ENCODE data around the gene SMOC1. TPM values are rescaled to one million over a fixed set of nuclear protein-coding genes. Genes with fewer than 3 reads are reported as not detected.

Gene SMOC1
- total RNA-seq, 4 donors from 2014 or later, result 0.72 to 3.1 (median 1.6) TPM

DNA sequence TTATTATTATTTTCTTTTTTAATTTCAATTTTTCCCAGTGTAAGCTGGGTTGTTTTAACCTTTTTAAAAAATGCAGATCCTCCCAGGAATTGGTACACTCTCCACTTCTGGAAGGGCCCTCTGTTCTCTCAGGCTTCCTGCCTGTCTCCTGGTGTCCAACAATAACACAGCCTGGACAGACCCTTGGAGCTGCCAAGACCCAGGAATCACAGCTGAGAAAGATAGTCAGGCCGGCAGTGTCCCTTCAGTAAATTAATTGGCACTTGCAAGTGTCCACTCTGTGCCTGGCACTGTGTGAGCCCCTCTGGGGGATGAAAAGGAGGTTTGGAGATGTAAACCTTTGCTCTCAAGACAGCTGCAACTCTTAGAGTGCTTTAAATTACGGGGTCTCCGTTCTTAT, 113.3 kb downstream of the SMOC1 start:
- H3K27ac ChIP-seq, result no peak overlapping the region
- DNase-seq (ENCODE audit: low spot score in 2 of 2), result no peak
- no peaks in the 10 kb centered on the region for H3K36me3 ChIP-seq
- H3K4me3 ChIP-seq, result no peak overlapping the region
- H3K4me1 ChIP-seq, result no peaks in the 10 kb centered on the region
- no peaks in the 10 kb centered on the region for H3K27me3 ChIP-seq
- TF ChIP-seq EP300 (IDR thresholded peaks at IDR 0.05), result no peak
- TF ChIP-seq POLR2AphosphoS5 (IDR thresholded peaks at IDR 0.05), result no peak
- TF ChIP-seq, protein P1, sequence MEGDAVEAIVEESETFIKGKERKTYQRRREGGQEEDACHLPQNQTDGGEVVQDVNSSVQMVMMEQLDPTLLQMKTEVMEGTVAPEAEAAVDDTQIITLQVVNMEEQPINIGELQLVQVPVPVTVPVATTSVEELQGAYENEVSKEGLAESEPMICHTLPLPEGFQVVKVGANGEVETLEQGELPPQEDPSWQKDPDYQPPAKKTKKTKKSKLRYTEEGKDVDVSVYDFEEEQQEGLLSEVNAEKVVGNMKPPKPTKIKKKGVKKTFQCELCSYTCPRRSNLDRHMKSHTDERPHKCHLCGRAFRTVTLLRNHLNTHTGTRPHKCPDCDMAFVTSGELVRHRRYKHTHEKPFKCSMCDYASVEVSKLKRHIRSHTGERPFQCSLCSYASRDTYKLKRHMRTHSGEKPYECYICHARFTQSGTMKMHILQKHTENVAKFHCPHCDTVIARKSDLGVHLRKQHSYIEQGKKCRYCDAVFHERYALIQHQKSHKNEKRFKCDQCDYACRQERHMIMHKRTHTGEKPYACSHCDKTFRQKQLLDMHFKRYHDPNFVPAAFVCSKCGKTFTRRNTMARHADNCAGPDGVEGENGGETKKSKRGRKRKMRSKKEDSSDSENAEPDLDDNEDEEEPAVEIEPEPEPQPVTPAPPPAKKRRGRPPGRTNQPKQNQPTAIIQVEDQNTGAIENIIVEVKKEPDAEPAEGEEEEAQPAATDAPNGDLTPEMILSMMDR (IDR thresholded peaks at IDR 0.05), result no peak
- no peak for TF ChIP-seq POLR2A (IDR thresholded peaks at IDR 0.05)
- H3K9me3 ChIP-seq, result no peaks in the 10 kb centered on the region
- WGBS, result 73% methylated on average over 3 of the region's 3 CpGs

DNA sequence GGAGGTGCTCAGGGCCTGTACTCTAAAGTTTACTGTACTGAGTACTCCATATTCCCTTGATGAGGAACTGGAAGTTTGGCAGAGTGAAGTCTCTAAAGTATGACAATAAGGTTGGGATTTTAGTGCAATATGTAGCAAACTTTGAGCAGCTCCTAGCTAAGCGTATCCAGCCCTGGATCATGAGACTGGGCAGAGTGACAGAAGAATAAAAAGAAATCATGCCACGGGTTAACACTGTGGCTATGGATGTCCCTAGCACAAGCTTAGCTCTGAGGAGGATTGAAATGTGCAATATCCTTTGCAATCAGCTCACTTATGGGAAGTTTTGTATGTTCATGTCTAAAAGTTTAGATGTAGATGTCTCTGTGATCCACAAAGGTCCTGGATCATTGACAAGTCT, 114.1 kb downstream of the SMOC1 start:
- H3K4me3 ChIP-seq, result no peak overlapping the region
- no peaks in the 10 kb centered on the region for H3K27me3 ChIP-seq
- WGBS, result 70% methylated on average over 2 of the region's 2 CpGs
- TF ChIP-seq POLR2AphosphoS5 (IDR thresholded peaks at IDR 0.05), result no peak
- no peak for TF ChIP-seq EP300 (IDR thresholded peaks at IDR 0.05)
- TF ChIP-seq, protein P1 (IDR thresholded peaks at IDR 0.05), result no peak
- no peak for TF ChIP-seq POLR2A (IDR thresholded peaks at IDR 0.05)
- no peak overlapping the region for H3K27ac ChIP-seq
- H3K4me1 ChIP-seq, result no peaks in the 10 kb centered on the region
- DNase-seq (ENCODE audit: low spot score in 2 of 2), result no peak
- no peaks in the 10 kb centered on the region for H3K36me3 ChIP-seq
- H3K9me3 ChIP-seq, result no peaks in the 10 kb centered on the region

DNA sequence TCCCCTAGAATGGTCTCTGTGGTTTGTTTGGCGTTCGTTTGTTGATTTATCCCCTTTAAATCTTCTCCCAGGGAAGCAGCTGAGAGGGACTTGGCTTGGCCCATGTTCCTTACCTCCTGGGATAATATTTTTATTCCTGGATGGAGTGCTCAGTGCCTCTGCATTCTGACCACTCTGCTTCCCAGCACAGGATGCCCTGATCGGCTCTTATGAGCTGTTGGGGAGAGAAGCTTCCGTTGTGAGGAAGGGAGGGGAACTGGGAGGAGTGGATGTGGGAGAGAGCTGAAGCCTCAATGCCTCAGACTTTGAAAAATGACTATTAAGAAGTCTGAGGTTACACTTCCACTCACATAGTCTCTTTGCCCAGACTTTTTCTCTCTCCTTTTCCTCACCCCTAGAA, 114.8 kb downstream of the SMOC1 start:
- TF ChIP-seq, protein P1 (IDR thresholded peaks at IDR 0.05), result no peak
- no peak overlapping the region for H3K27ac ChIP-seq
- no peaks in the 10 kb centered on the region for H3K9me3 ChIP-seq
- no peaks in the 10 kb centered on the region for H3K4me1 ChIP-seq
- no peak for DNase-seq (ENCODE audit: low spot score in 2 of 2)
- no peak overlapping the region for H3K4me3 ChIP-seq
- no peaks in the 10 kb centered on the region for H3K27me3 ChIP-seq
- no peaks in the 10 kb centered on the region for H3K36me3 ChIP-seq
- 46% methylated on average over 4 of the region's 4 CpGs for WGBS

DNA sequence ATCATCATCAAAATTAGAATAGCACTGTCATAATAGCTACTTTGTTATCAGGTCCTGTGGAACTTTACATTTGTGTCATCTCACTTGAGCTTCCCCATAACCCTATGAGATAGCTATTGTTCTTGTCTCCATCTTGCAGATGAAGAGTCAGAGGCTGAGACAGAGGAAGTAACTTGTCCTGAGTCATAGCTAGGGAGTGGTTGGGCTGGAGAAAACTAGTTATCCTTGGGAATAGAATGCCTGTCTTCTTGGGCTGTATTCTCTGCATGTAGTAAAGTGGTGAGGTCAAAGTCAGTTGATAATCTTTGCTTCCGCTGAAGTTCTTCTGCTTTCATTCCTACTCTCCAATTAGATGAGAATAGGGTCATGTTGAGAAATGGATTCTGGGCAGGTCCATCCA, 117.0 kb downstream of the SMOC1 start:
- Histone ChIP-seq H3K9me3 (no peaks in the 10 kb centered on the region), H3K27me3 (no peaks in the 10 kb centered on the region), H3K27ac (no peak overlapping the region), H3K36me3 (no peaks in the 10 kb centered on the region), H3K4me3 (no peak overlapping the region), H3K4me1 (no peaks in the 10 kb centered on the region)
- no peak for DNase-seq (ENCODE audit: low spot score in 2 of 2)
- TF ChIP-seq EP300 (IDR thresholded peaks at IDR 0.05), result no peak
- no peak for TF ChIP-seq POLR2AphosphoS5 (IDR thresholded peaks at IDR 0.05)
- TF ChIP-seq POLR2A (IDR thresholded peaks at IDR 0.05), result no peak
- TF ChIP-seq, protein P1 (IDR thresholded peaks at IDR 0.05), result no peak
- 96% methylated on average over 1 of the region's 1 CpG for WGBS

DNA sequence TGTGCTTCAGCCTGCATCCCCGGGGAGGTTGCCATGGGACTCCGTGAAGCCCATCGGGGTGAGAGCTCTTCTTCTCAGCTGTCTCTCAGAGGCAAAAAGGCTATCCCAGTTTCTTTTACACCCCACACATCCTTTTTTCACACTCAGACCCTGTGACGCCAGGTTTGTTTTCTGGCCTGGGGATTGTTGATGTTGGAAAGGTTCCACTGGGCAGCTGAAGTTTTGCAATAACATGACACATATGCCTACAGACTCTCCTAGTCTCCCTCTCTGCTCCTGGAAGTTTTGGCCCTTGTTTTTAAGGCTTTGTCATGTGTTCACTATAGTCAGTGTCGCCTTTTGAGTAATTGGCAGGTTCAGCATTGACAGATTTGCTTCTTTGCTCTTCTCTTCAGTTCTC, 118.6 kb downstream of the SMOC1 start:
- Histone ChIP-seq H3K27me3 (no peaks in the 10 kb centered on the region), H3K27ac (no peak overlapping the region), H3K4me3 (no peak overlapping the region), H3K36me3 (no peaks in the 10 kb centered on the region), H3K9me3 (no peaks in the 10 kb centered on the region), H3K4me1 (no peaks in the 10 kb centered on the region)
- 76% methylated on average over 5 of the region's 5 CpGs for WGBS
- no peak for TF ChIP-seq POLR2A (IDR thresholded peaks at IDR 0.05)
- TF ChIP-seq, protein P1 (IDR thresholded peaks at IDR 0.05), result no peak
- TF ChIP-seq POLR2AphosphoS5 (IDR thresholded peaks at IDR 0.05), result no peak
- no peak for TF ChIP-seq EP300 (IDR thresholded peaks at IDR 0.05)
- DNase-seq (ENCODE audit: low spot score in 2 of 2), result no peak

All from suprapubic skin (tissue), 4 donors.